ENCODE measurements around the gene HPCA.

The HPCA gene

DNA sequence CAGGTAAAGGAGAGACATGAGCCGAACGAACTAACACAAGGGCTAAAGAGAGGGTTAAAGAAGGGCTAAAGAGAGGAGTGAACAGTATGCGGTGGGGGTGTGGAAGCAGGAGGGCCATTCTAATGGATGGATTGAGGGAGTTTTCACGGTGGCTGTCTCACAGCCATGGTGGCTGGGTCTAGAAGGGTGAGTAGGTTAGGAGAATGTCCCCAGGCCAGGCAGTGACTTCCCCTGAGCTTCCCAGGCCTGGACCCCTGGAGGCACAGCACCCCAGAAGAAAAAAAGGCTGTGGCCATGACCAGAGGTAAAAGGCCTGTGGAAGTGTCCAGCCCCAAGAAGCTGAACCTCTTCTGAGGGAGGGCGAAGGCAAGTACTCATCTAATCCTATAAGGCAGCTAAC is 19.1 kb upstream of the HPCA start:
- TF ChIP-seq, protein P1, sequence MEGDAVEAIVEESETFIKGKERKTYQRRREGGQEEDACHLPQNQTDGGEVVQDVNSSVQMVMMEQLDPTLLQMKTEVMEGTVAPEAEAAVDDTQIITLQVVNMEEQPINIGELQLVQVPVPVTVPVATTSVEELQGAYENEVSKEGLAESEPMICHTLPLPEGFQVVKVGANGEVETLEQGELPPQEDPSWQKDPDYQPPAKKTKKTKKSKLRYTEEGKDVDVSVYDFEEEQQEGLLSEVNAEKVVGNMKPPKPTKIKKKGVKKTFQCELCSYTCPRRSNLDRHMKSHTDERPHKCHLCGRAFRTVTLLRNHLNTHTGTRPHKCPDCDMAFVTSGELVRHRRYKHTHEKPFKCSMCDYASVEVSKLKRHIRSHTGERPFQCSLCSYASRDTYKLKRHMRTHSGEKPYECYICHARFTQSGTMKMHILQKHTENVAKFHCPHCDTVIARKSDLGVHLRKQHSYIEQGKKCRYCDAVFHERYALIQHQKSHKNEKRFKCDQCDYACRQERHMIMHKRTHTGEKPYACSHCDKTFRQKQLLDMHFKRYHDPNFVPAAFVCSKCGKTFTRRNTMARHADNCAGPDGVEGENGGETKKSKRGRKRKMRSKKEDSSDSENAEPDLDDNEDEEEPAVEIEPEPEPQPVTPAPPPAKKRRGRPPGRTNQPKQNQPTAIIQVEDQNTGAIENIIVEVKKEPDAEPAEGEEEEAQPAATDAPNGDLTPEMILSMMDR (IDR thresholded peaks at IDR 0.05; ENCODE audit: insufficient read depth, low read depth, low read length, missing control alignments): no peak
- H3K4me3 ChIP-seq (ENCODE audit: low read length): no peak overlapping the region

DNA sequence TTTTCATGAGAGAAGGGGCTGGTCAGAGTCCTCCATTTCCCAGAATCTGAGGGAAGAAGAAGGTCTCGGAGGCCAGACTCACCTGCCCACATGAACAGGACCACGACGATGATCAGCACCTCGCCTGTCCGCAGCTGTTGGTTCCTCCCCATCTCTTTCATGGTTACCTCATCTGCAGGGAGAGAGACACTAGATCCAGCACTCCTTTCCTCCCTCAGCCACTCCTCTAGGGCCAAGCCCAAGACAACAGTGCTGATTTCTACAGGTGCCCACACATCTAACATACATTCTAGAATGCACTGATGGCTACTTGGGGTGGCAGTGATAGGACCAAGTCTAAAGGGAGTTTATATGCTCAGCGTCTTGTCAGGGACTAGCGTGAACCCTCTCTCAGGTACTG is 18.6 kb upstream of the HPCA start:
- TF ChIP-seq, protein P1 (IDR thresholded peaks at IDR 0.05; ENCODE audit: insufficient read depth, low read depth, low read length, missing control alignments): no peak
- no peak for DNase-seq (ENCODE audit: low read depth)
- H3K4me3 ChIP-seq (ENCODE audit: low read length): no peak overlapping the region

More for the DNA sequence above, 19.1 kb upstream of the HPCA start:
- no peak for DNase-seq (ENCODE audit: low read depth)

DNA sequence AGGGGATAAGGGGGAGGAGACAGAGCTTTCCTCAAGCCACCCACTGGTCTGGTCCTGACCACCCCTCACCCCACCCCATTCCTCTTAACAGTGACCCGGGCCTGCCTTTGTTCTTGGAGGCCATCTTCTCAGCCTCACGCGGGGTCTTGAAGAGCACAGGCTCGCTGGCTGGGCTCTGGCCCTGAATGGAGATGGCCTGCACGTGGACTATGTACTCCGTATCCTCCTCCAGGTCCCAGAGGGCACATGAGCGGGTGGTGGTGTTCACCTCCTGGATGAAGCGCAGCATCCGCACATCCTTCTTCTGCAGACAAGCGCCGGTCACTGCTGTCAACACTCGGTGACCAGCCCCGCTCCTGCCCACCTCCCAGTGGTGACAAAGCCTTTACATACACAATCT is 18.2 kb upstream of the HPCA start:
- H3K4me3 ChIP-seq (ENCODE audit: low read length): no peak overlapping the region
- no peak for DNase-seq (ENCODE audit: low read depth)
- TF ChIP-seq, protein P1 (IDR thresholded peaks at IDR 0.05; ENCODE audit: insufficient read depth, low read depth, low read length, missing control alignments): no peak

DNA sequence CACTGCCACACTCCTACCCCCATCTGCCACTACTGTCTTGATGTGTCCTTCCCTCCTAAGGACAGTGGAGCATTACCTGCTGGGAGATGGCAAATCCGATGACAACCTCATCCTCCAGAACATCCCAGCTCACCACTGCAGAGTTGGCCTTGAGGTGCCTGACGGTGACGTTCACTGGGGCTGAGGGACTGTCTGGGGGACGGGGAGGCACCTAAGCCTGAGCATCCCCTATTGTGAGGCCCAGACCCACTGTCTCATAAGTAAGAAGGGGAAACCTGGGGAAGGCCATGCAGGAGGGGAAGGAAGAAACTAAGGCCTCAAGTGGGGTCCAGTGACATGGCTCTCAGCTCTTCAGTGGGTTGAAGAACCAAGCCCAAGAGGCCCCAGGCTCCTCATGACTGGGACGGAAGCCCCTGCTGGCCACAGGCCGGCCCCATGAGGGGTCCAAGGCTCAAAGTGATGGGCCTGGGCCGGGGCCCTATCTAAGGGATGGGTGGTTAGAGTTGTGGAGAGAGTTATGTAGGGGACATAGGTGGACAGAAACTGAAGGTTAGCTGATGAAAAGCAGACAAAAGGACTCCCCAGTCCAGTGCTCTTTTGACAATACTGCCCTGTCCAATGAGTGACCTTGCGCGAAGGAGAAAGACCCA is 17.4 kb upstream of the HPCA start:
- H3K4me3 ChIP-seq (ENCODE audit: low read length): no peak overlapping the region
- no peak for DNase-seq (ENCODE audit: low read depth)
- TF ChIP-seq, protein P1 (IDR thresholded peaks at IDR 0.05; ENCODE audit: insufficient read depth, low read depth, low read length, missing control alignments): no peak

DNA sequence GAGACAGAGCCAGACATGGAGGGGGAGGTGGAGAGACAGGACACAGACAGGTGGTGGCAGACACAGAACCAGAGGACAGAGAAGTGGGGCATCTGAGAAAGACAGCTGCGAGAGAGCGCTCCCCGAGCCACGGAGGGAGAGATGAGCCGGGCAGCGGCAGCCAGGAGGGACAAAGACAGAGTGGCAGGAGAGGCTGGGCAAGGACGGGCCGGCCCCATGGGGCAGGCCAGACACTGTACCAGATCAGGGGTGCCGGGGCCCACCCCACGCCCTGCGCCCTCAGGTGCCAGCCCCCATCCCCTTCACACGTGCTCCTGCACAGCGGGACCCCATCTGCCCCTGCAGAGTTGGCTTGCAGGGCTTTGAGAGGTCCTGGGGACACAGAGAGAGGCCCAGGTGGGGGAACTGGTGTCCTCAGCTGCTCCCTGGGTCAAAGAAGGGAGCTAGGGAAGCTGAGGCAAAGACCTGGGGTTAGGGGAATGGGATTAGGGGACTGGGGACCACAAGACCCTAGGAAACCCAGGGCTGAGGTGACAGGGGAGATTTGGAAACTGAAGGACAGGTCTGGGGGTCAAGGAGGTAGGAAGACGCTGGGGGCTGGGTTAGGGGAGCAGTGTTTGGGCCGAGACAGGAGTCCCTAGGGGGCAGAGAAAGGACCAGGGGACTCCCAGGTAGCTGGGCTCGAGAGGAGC is 16.2 kb upstream of the HPCA start:
- TF ChIP-seq, protein P1 (IDR thresholded peaks at IDR 0.05; ENCODE audit: insufficient read depth, low read depth, low read length, missing control alignments): no peak
- no peak for DNase-seq (ENCODE audit: low read depth)
- H3K4me3 ChIP-seq (ENCODE audit: low read length): no peak overlapping the region

DNA sequence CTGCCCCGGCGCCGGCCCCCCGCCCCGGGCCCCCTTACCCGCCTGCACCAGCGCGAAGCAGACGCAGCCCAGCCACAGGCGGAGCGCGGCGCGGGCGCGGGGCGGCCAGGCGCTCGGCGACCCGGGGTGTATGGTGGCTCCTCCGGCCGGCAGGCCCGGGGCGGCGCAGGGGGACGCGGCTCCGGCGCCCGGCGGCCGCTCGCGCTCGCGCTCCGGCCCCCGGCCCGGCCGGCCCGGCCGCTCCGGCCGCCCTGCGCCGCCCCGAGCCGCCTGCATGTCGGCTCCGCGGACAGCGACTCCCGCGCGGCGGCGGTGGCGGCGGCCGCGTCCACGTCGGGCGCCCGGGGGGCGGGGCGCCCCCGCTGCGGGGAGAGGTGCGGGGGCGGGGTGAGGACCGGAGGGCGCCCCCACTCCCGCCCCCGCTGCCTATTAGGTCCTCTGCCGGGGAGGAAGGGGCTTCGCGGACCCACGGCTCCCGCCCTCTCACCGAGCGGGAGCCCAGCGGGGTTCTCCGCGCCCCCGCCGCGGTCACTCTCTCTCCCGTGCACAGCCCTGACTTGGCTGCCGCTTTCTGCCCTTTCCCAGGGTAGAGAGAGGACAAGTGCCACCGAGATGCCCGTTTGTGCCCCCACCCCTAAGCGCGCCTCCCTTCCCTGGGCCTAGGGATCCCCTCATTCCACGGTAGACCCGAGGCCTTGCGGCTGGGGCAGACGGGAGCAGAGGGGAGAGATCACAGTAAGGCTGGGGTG is 15.5 kb upstream of the HPCA start, which contains the start of gene FNDC5:
Gene FNDC5 (minus strand): TSS at position 298 of the 749 bp plus-strand sequence.
- no peak for DNase-seq (ENCODE audit: low read depth)
- H3K4me3 ChIP-seq (ENCODE audit: low read length): peak within 1 kb of the TSS; percentile 13
- TF ChIP-seq, protein P1 (IDR thresholded peaks at IDR 0.05; ENCODE audit: insufficient read depth, low read depth, low read length, missing control alignments): no peak
